ENCODE data around the gene PUM1. TPM values are rescaled to one million over a fixed set of nuclear protein-coding genes. Genes with fewer than 3 reads are reported as not detected.

The PUM1 gene
- total RNA-seq, 2 donors from 2014 or later = 30.9 to 32.3 TPM

DNA sequence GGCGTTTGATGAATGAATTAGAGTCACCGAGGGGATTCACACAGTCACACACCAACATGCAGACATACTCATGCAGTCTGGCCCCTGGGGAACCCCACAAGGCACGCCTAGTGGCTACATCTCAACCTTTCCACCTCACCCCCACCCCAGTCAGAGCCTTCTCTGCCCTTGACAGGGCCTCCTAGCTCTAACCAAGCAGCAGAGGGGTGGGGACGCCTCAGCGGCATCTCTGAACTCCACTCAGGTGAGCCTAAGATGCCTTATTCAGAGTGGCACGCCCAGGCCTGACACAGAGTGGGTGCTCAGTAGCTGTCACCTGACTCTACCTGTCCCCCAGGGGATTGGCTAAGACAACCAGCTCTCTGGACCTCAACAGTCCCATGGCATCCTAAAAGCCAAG is 153.3 kb downstream of the PUM1 start:
- no peak for TF ChIP-seq POLR2A (IDR thresholded peaks at IDR 0.05)
- TF ChIP-seq, protein P1, sequence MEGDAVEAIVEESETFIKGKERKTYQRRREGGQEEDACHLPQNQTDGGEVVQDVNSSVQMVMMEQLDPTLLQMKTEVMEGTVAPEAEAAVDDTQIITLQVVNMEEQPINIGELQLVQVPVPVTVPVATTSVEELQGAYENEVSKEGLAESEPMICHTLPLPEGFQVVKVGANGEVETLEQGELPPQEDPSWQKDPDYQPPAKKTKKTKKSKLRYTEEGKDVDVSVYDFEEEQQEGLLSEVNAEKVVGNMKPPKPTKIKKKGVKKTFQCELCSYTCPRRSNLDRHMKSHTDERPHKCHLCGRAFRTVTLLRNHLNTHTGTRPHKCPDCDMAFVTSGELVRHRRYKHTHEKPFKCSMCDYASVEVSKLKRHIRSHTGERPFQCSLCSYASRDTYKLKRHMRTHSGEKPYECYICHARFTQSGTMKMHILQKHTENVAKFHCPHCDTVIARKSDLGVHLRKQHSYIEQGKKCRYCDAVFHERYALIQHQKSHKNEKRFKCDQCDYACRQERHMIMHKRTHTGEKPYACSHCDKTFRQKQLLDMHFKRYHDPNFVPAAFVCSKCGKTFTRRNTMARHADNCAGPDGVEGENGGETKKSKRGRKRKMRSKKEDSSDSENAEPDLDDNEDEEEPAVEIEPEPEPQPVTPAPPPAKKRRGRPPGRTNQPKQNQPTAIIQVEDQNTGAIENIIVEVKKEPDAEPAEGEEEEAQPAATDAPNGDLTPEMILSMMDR (IDR thresholded peaks at IDR 0.05) = no peak
- Histone ChIP-seq H3K27ac (no peak overlapping the region), H3K9me3 (no peaks in the 10 kb centered on the region), H3K27me3 (no peaks in the 10 kb centered on the region), H3K36me3 (replicated peaks in 1 of 2; ENCODE audit: insufficient read depth in 1 of 2, low read depth in 2 of 2) (no peaks in the 10 kb centered on the region), H3K4me3 (no peak overlapping the region), H3K4me1 (peaks cover 15% of the 10 kb centered on the region)
- intact Hi-C loops (cut with DNase I) = loop anchor here (2.0 to 5.0 kb wide), 3 partner anchors 109 to 190 kb away; partner anchors contain the start of gene MATN1
- no peak for DNase-seq
- WGBS, 2 donors = 17 to 69% methylated on average over 2 to 6 of the region's 6 CpGs
- ATAC-seq = no peak

DNA sequence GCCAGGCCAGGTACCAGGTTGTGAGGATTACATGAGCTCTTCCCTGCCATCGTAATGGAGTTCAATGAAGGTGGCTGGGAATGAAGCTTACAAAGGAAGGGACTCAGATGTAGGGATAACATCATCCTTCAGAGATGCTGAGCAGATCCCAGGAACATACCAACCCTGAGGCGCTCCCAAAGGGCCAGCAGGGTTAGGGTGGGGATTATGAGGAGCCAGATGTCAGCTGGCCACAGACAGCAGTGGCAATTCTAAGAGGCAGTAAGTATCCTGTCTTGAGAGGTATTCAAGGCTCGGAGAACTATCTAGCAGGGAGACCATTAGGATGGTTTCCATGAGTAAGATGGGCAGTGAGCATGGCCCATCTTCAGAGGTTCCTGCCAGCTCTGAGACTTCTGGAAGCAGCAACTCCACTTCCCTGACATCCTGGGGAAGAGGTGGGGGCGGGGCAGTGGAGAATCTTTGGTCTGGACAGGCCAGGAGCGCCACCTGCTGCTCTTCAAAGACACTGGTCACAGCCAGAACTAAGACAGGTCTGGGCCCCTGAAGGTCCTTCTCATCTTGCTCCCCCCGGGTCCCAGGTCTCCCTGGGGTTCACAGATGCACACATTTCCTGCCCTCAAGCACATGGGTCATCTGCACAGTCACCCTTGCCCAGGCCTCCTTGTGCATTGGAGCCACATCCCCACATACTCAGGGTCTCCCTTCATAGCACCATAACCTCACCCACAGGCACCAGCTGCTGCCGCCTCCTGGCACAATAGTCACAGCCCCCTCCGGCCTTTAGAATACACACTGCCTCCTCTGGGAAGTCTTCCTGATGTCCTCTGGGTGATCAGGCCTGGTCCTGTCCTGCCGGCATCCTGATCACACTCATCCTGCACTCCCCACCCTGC is 154.2 kb downstream of the PUM1 start:
- Histone ChIP-seq H3K4me1 (peaks cover 15% of the 10 kb centered on the region), H3K36me3 (replicated peaks in 1 of 2; ENCODE audit: insufficient read depth in 1 of 2, low read depth in 2 of 2) (no peaks in the 10 kb centered on the region), H3K9me3 (no peaks in the 10 kb centered on the region), H3K27ac (no peak overlapping the region), H3K27me3 (no peaks in the 10 kb centered on the region), H3K4me3 (no peak overlapping the region)
- TF ChIP-seq, protein P1 (IDR thresholded peaks at IDR 0.05) = peak; percentile 63 to 93 (median 92)
- no peak for TF ChIP-seq POLR2A (IDR thresholded peaks at IDR 0.05)
- 25 to 30% methylated on average over 9 of the region's 9 CpGs for WGBS, 2 donors
- DNase-seq (peak; percentile 90 to 94 (median 91)), ATAC-seq (peak; percentile 71)
- intact Hi-C loops (cut with DNase I) = loop anchor here (5.0 kb wide), 2 partner anchors 129 to 189 kb away; partner anchors contain the start of gene MATN1

DNA sequence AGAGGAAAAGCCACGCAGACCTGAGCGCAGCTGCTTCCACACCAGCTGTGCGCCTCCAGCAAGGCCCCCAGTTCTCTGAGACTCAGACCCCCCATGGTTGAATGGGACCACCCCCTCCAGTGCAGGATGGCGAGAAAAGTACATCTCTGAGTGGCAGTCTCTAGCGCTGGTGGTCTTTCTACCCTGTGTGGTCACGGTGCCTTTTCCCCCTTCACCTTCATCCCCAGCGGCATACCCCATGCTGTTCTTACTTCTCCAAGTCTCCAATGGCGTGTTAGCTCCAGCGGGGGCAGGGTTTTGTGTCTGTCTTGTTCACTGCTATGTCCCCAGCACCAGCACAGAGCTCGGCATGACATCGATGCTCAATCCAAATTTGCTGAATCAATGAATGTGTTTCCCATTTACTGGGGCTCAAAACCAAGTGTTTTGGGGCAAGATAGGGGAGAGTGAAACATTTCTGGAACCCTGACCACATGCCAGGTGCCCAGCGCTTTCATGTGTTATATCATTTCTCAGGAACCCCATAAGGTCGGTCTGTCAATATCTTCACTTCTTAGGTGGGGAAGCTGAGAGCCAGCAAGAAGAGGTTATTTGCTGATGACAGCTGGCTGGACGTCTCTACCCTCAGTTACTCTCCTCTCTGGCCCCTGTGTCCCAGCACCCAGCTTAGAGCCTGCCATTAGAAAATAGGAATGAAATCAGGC is 156.0 kb downstream of the PUM1 start:
- H3K27me3 ChIP-seq = no peaks in the 10 kb centered on the region
- no peaks in the 10 kb centered on the region for H3K36me3 ChIP-seq (replicated peaks in 1 of 2; ENCODE audit: insufficient read depth in 1 of 2, low read depth in 2 of 2)
- ATAC-seq (no peak), DNase-seq (no peak)
- peak overlapping the region in 1 of 4 donors; percentile 1 for H3K27ac ChIP-seq
- intact Hi-C loops (cut with DNase I) = loop anchor here (5.0 kb wide), 2 partner anchors 127 to 187 kb away; partner anchors contain the start of gene MATN1
- peaks cover 15% of the 10 kb centered on the region for H3K4me1 ChIP-seq
- H3K4me3 ChIP-seq = no peak overlapping the region
- no peaks in the 10 kb centered on the region for H3K9me3 ChIP-seq
- TF ChIP-seq POLR2A (IDR thresholded peaks at IDR 0.05) = no peak
- TF ChIP-seq, protein P1 (IDR thresholded peaks at IDR 0.05) = no peak
- 53 to 65% methylated on average over 10 to 13 of the region's 14 CpGs for WGBS, 2 donors

DNA sequence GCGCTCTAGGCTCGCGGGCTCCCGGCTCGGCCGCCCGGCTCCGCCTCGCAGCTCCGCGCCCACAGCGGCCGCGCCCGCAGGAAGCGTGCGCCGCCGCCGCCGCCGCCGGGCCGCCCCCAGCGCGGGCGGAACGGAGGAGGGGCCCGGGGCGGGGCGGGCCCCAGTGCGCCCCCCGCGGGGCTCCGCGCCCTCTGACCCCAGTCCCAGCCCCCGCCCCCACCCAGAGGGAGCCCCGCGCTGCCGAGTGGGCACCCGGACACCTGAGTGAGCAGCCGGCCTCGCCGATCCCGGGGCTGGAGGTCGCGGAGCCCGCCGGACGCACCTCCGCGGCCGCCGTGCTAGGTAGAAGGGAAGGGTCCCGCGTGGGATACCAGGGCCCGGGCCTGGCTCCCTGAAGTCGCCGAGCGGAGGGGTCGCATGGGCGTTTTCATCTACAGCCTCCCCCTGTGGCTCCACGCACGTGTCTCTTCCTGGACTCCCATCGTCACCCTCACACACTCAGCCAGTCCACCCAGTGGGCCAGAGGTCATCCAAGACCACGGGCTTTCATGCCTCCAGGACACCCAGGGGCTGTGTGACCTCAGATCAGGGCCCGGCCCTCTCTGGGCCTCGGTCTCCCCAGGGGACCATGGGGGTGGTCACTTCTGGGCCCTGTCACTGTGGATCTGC is 156.7 kb downstream of the PUM1 start, which contains the start of gene SDC3:
TSS of gene SDC3 (minus strand) at position 63 of the 669 bp plus-strand sequence. CDS start 172 bp downstream, outside the sequence.
- 2 to 15% methylated on average over 7 to 38 of the region's 68 CpGs for WGBS, 2 donors
- Histone ChIP-seq H3K4me3 (peak within 1 kb of the TSS in 1 of 2 donors; percentile 6), H3K27ac (peak within 1 kb of the TSS in 1 of 4 donors; percentile 52), H3K27me3 (no peaks in the 10 kb centered on the region), H3K36me3 (replicated peaks in 1 of 2; ENCODE audit: insufficient read depth in 1 of 2, low read depth in 2 of 2) (no peaks in the 10 kb centered on the region), H3K4me1 (peaks cover 15% of the 10 kb centered on the region), H3K9me3 (no peaks in the 10 kb centered on the region)
- no peak for TF ChIP-seq POLR2A (IDR thresholded peaks at IDR 0.05)
- TF ChIP-seq, protein P1 (IDR thresholded peaks at IDR 0.05) = no peak
- peak in 2 of 4 donors; percentile 37 to 40 for DNase-seq
- intact Hi-C loops (cut with DNase I) = no loop called here
- ATAC-seq = peak; percentile 67
